Heart left ventricle (tissue), 16 donors: ENCODE results near the gene HDAC7. TPM values are rescaled to one million over a fixed set of nuclear protein-coding genes. Genes with fewer than 3 reads are reported as not detected.

Source experiments
- ATAC-seq, 4 donors: fragments of 200-7000 bp; cut with Tn5 transposase; one replicate each; pipeline ENCODE4 v1.9.1; 2020 to 2022; ENCODE audit warnings: moderate library complexity in 4 of 4, mild to moderate bottlenecking in 3 of 4, moderate number of reproducible peaks in 1 of 4
- DNase-seq, 5 donors: peaks; one replicate each; pipeline ENCODE4 v3.0.0-alpha.2; 2020
- H3K27ac ChIP-seq, 12 donors: fragments of 200-600 bp; sonication (generic) in 4 of 12; one replicate each; pipeline versions ENCODE4 v1.5.0 to v1.8.0; 2016 to 2022; ENCODE audit warnings: mild to moderate bottlenecking in 2 of 12
- H3K27me3 ChIP-seq, 9 donors: fragments of 200-600 bp; sonication (generic) in 2 of 9; one replicate each; pipeline versions ENCODE4 v1.5.1 to v1.8.0; 2016 to 2022; ENCODE audit warnings: mild to moderate bottlenecking in 3 of 9
- H3K36me3 ChIP-seq, 9 donors: fragments of 200-600 bp; sonication (generic) in 2 of 9; one replicate each; pipeline versions ENCODE4 v1.5.0 to v1.8.0; 2018 to 2022; ENCODE audit warnings: mild to moderate bottlenecking in 2 of 9
- H3K4me1 ChIP-seq, 12 donors: fragments of 200-600 bp; sonication (generic) in 4 of 12; one replicate each; pipeline versions ENCODE4 v1.5.0 to v1.8.0; 2016 to 2022; ENCODE audit warnings: mild to moderate bottlenecking in 3 of 12
- H3K4me3 ChIP-seq, 12 donors: fragments of 200-600 bp; sonication (generic) in 4 of 12; one replicate each; pipeline versions ENCODE4 v1.5.0 to v1.8.0; 2017 to 2022; ENCODE audit warnings: mild to moderate bottlenecking in 9 of 12, moderate library complexity in 4 of 12
- H3K9me3 ChIP-seq, 12 donors: fragments of 200-600 bp; sonication (generic) in 4 of 12; one replicate each; pipeline versions ENCODE4 v1.5.0 to v1.8.0; 2016 to 2022; ENCODE audit warnings: mild to moderate bottlenecking in 1 of 12
- POLR2A ChIP-seq, 2 donors: fragments of 450-650 bp; IDR thresholded peaks; one replicate each; pipeline ENCODE4 v1.6.1; 2017; ENCODE audit warnings: antibody characterized with exemption in 2 of 2, mild to moderate bottlenecking in 2 of 2, moderate library complexity in 2 of 2
- WGBS, 4 donors: extraction: QIAGEN DNeasy Blood & Tissue Kit in 2 of 4; methylation state at CpG; one replicate each; pipeline versions ENCODE4 v1.1.5 to v1.1.7; 2013 to 2018; 5-methylcytosine and 5-hydroxymethylcytosine counted together
- intact Hi-C, 10 donors: fragments of 100-400 bp; cut with DNase I; formaldehyde crosslinking; loops; one replicate each; pipeline versions ENCODE4 v1.11.1 to v1.14.2; 2022
- polyA plus RNA-seq, 2 donors: library from polyadenylated mRNA; stranded (reverse); fragments of 200-250 nt; gene quantifications; one replicate each; pipeline ENCODE4 v1.2.3, GENCODE V29; 2013
- total RNA-seq, 9 donors: library from RNA; depleted of rRNA in 2 of 9; stranded (reverse); fragments of >200 nt in 2 of 9; fragmentation: NEBNext Ultra II Directional in 3 of 9; extraction: Animal tissue kit (Norgen Biotek cat#: 25700) in 3 of 9; gene quantifications; one replicate each; pipeline versions ENCODE4 v1.1.0 to v1.2.4, GENCODE V29; 2016 to 2023
- TF ChIP-seq, protein P1 (sequence below), 12 donors: fragments of 200-600 bp; sonication (generic) in 4 of 12; IDR thresholded peaks; one replicate each; pipeline versions ENCODE4 v1.5.0 to v1.8.0; 2018 to 2022; ENCODE audit warnings: antibody characterized with exemption in 12 of 12, mild to moderate bottlenecking in 5 of 12
- donor health status: ischemic (EF 13 %, LVEDD 7.1; RV severe dilation, severe dysfunction).
- donor health status: healthy with polysubstance abuse.
- donor health status: DM: no; HTN: yes; CAD: no.
- donor health status: DM: no; HTN: no; CAD: no.
- donor health status: ischemic (EF 25% LVEDD 6.9; RV normal size, moderate dysfunction).
- donor health status: ischemic (EF 25% LVEDD 5.7; RV mildly dilated, moderate dysfunction).
- donor health status: healthy.
- donor health status: DM: yes; HTN: yes; CAD: no.
- donor health status: ischemic (EF 35%, LVEDD 5.7; RV mildly dilated, moderate dysfunction).
- donor health status: nonischemic (EF 11% LVEDD 7.7; RV severe dilation, severe dysfunction).
- donor health status: DM: yes; HTN: yes; CAD: no.
- donor health status: PGD.
- donor health status: ischemic (EF 29% LVEDD 5.4; RV normal size, mild dysfunction).
- donor health status: nonischemic (EF 23%, LVEDD 6.1; RV moderate dilation, normal function).

HDAC7 gene
- total and polyA plus RNA-seq, 11 donors, result 27.4 to 63.0 (median 39.3) TPM

- H3K36me3 ChIP-seq, result no peaks in the 10 kb centered on the region
- TF ChIP-seq, protein P1, sequence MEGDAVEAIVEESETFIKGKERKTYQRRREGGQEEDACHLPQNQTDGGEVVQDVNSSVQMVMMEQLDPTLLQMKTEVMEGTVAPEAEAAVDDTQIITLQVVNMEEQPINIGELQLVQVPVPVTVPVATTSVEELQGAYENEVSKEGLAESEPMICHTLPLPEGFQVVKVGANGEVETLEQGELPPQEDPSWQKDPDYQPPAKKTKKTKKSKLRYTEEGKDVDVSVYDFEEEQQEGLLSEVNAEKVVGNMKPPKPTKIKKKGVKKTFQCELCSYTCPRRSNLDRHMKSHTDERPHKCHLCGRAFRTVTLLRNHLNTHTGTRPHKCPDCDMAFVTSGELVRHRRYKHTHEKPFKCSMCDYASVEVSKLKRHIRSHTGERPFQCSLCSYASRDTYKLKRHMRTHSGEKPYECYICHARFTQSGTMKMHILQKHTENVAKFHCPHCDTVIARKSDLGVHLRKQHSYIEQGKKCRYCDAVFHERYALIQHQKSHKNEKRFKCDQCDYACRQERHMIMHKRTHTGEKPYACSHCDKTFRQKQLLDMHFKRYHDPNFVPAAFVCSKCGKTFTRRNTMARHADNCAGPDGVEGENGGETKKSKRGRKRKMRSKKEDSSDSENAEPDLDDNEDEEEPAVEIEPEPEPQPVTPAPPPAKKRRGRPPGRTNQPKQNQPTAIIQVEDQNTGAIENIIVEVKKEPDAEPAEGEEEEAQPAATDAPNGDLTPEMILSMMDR (IDR thresholded peaks at IDR 0.05), result no peak
- TF ChIP-seq POLR2A (IDR thresholded peaks at IDR 0.05), result no peak
- no peak for ATAC-seq
- no peaks in the 10 kb centered on the region for H3K9me3 ChIP-seq
- WGBS, 4 donors, result 13 to 20% (median 17%) methylated on average over 17 of the region's 17 CpGs
- H3K4me3 ChIP-seq, result peak overlapping the region in 11 of 12 donors; percentile 74 to 99 (median 97)
- intact Hi-C loops, result loop anchor here in 2 of 10 donors (5.0 to 10.0 kb wide), 2 partner anchors 62 to 120 kb away; no protein-coding TSS in a partner anchor
- H3K27me3 ChIP-seq, result no peaks in the 10 kb centered on the region
- H3K4me1 ChIP-seq, result peaks cover 3 to 60% (median 45%) of the 10 kb centered on the region in 12 donors
- no peak for DNase-seq
- peak overlapping the region; percentile 23 to 88 (median 82) for H3K27ac ChIP-seq
Observed at GRCh38 chr12:47772738-47773061, 47.0 kb downstream of the HDAC7 start.

DNA sequence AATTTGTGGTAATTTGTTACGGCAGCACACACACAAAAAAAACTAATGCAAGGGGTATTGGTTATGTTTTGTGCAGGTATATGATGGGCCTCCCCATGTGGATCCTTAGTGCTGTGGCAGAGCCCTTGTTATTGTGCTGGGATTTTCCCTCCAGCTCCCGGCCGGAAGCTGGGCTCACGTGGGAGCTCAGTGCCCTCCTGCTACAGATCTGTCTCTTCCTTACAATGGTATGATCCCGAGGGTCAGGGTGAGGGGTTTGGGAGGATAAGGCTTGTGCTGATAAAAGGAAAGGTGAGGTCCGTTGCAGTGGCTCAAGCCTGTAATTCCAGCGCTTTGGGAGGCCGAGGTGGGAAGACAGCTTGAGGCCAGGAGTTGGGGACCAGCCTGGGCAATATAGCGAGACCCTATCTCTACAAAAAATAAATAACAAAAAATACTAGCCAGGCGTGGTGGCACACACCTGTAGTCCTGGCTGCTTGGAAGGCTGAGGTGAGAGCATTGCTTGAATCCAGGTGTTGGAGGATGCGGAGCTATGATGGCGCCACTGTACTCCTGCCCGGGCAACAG, 47.5 kb downstream of the HDAC7 start:
- peak overlapping the region in 1 of 12 donors; percentile 83 for H3K27ac ChIP-seq
- H3K27me3 ChIP-seq, result no peaks in the 10 kb centered on the region
- no peaks in the 10 kb centered on the region for H3K36me3 ChIP-seq
- H3K4me1 ChIP-seq, result peaks cover 3 to 56% (median 41%) of the 10 kb centered on the region in 12 donors
- intact Hi-C loops, result loop anchor here in 2 of 10 donors (5.0 to 10.0 kb wide), 2 partner anchors 63 to 120 kb away; no protein-coding TSS in a partner anchor
- peak overlapping the region in 7 of 12 donors; percentile 75 to 99 (median 97) for H3K4me3 ChIP-seq
- no peak for DNase-seq
- ATAC-seq, result no peak
- H3K9me3 ChIP-seq, result no peaks in the 10 kb centered on the region
- TF ChIP-seq, protein P1 (IDR thresholded peaks at IDR 0.05), result no peak
- no peak for TF ChIP-seq POLR2A (IDR thresholded peaks at IDR 0.05)
- 80 to 83% (median 81%) methylated on average over 13 of the region's 13 CpGs for WGBS, 4 donors

DNA sequence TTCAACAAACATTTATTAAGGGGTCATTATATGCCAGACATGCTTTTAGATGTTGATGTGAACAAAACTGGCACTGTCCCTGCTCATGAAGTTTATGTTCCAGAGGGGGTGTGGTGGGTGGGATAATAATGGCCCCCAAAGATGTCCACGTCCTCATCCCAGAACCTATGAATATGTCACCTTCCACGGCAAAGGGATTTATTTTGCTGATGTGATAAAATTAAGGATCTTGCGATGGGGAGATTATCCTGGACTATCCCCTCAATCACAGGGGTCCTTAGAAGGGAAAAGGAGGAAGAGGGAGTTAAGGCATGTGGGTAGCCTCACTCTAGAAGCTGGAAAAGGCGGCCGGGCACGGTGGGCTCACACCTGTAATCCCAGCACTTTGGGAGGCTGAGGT, 48.4 kb downstream of the HDAC7 start:
- DNase-seq, result no peak
- Histone ChIP-seq H3K9me3 (no peaks in the 10 kb centered on the region), H3K27ac (no peak overlapping the region), H3K4me3 (no peak overlapping the region), H3K4me1 (peaks cover 3 to 56% (median 35%) of the 10 kb centered on the region in 12 donors), H3K36me3 (no peaks in the 10 kb centered on the region), H3K27me3 (no peaks in the 10 kb centered on the region)
- intact Hi-C loops, result loop anchor here in 2 of 10 donors (5.0 to 10.0 kb wide), 2 partner anchors 63 to 119 kb away; no protein-coding TSS in a partner anchor
- ATAC-seq, result no peak
- WGBS, 4 donors, result 92 to 94% (median 93%) methylated on average over 6 of the region's 6 CpGs
- no peak for TF ChIP-seq POLR2A (IDR thresholded peaks at IDR 0.05)
- TF ChIP-seq, protein P1 (IDR thresholded peaks at IDR 0.05), result no peak

DNA sequence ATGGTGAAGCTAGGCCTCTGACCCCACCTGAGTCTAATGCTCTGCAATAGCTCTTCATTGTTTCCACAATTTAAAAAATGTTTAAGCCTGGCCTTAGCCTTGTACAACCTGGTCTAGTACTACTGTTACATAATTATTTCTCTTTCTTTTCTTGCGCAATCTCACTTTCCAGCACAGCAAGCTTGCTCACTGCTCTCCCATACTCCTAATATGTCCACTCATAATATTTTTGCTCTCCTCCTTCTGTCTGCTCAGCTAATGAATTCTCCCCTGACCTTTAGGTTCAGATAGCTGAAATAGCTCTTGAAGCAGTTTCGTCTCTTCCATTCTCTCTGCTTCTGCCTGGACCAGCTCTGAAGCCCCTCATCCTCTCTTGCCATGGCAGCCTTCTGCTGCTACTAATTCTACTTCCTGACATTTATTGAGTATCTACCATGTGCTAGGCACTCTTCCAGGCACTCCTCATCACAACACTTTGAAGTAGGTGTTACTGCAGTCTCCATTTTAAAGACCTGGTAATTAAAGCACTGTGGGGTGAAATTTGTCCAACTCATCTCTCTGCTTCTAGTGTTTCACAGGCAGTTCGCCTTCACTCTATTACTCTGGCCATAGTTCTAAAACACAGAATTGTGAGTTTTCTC, 49.5 kb downstream of the HDAC7 start:
- H3K36me3 ChIP-seq, result no peaks in the 10 kb centered on the region
- ATAC-seq (no peak), DNase-seq (no peak)
- H3K4me3 ChIP-seq, result no peak overlapping the region
- WGBS, 4 donors, result 83 to 93% (median 93%) methylated on average over 3 of the region's 3 CpGs
- intact Hi-C loops, result loop anchor here in 2 of 10 donors (5.0 to 10.0 kb wide), 2 partner anchors 65 to 118 kb away; no protein-coding TSS in a partner anchor
- peaks cover 3 to 55% (median 27%) of the 10 kb centered on the region in 12 donors for H3K4me1 ChIP-seq
- no peak overlapping the region for H3K27ac ChIP-seq
- H3K27me3 ChIP-seq, result no peaks in the 10 kb centered on the region
- TF ChIP-seq, protein P1 (IDR thresholded peaks at IDR 0.05), result no peak
- no peak for TF ChIP-seq POLR2A (IDR thresholded peaks at IDR 0.05)
- no peaks in the 10 kb centered on the region for H3K9me3 ChIP-seq
